HG02759 (cell line): Measurements from ENCODE around the gene PSMD13.

Experiments used
- ATAC-seq: cut with Tn5 transposase; IDR thresholded peaks from one replicate; pipeline ENCODE4 v1.9.1; 2021; ENCODE audit warnings: mild to moderate bottlenecking, moderate library complexity; ENCODE audit not compliant: unreplicated experiment

The PSMD13 gene

GRCh38 chr11:270451-271318, 33.9 kb downstream of the PSMD13 start:
- no peak for ATAC-seq

- ATAC-seq, result no peak
Observed at GRCh38 chr11:271319-271715, 34.5 kb downstream of the PSMD13 start.

GRCh38 chr11:272195-272930, 35.6 kb downstream of the PSMD13 start:
- ATAC-seq, result no peak

- ATAC-seq, result no peak
Observed at GRCh38 chr11:272931-273198, 36.1 kb downstream of the PSMD13 start.

- no peak for ATAC-seq
Observed at GRCh38 chr11:276219-276618, 39.4 kb downstream of the PSMD13 start.

- ATAC-seq, result no peak
Observed at GRCh38 chr11:278001-278951, 41.5 kb downstream of the PSMD13 start, which contains the start of gene NLRP6. NLRP6 (plus strand) TSS chr11:278407; CDS start chr11:278570, 163 bp downstream.

GRCh38 chr11:279040-279965, 42.5 kb downstream of the PSMD13 start:
- ATAC-seq, result no peak

- no peak for ATAC-seq
Observed at GRCh38 chr11:279966-280705, 43.4 kb downstream of the PSMD13 start.

GRCh38 chr11:280706-281485, 44.1 kb downstream of the PSMD13 start:
- ATAC-seq, result no peak

- ATAC-seq, result no peak
Observed at GRCh38 chr11:281486-282161, 44.8 kb downstream of the PSMD13 start.

- ATAC-seq, result no peak
Observed at GRCh38 chr11:282171-282570, 45.4 kb downstream of the PSMD13 start.

GRCh38 chr11:282630-283360, 46.0 kb downstream of the PSMD13 start:
- no peak for ATAC-seq

GRCh38 chr11:283405-284104, 46.8 kb downstream of the PSMD13 start:
- ATAC-seq, result no peak

- ATAC-seq, result no peak
Observed at GRCh38 chr11:284105-285020, 47.6 kb downstream of the PSMD13 start.

- no peak for ATAC-seq
Observed at GRCh38 chr11:285021-285893, 48.5 kb downstream of the PSMD13 start.
